Cardiac fibroblast (primary cell): ENCODE results near the gene EDIL3.

Experiments used
- DNase-seq, 2 donors: peaks; one replicate each; pipeline versions ENCODE4 v3.0.0 to v3.0.0-alpha.2; 2010; ENCODE audit warnings: low read depth in 2 of 2
- H3K4me3 ChIP-seq, 2 donors: replicated peaks in 1 of 2; 1 replicate in 1 of 2; 2 replicates in 1 of 2; pipeline ENCODE4 v1.5.1; 2011; ENCODE audit warnings: low read depth in 2 of 2, low read length in 2 of 2, mild to moderate bottlenecking in 2 of 2, moderate library complexity in 1 of 2
- TF ChIP-seq, protein P1 (sequence below): IDR thresholded peaks from one replicate; pipeline ENCODE4 v1.5.1; 2011; ENCODE audit warnings: low read depth, mild to moderate bottlenecking, low read length, inconsistent platforms

EDIL3 gene

DNA sequence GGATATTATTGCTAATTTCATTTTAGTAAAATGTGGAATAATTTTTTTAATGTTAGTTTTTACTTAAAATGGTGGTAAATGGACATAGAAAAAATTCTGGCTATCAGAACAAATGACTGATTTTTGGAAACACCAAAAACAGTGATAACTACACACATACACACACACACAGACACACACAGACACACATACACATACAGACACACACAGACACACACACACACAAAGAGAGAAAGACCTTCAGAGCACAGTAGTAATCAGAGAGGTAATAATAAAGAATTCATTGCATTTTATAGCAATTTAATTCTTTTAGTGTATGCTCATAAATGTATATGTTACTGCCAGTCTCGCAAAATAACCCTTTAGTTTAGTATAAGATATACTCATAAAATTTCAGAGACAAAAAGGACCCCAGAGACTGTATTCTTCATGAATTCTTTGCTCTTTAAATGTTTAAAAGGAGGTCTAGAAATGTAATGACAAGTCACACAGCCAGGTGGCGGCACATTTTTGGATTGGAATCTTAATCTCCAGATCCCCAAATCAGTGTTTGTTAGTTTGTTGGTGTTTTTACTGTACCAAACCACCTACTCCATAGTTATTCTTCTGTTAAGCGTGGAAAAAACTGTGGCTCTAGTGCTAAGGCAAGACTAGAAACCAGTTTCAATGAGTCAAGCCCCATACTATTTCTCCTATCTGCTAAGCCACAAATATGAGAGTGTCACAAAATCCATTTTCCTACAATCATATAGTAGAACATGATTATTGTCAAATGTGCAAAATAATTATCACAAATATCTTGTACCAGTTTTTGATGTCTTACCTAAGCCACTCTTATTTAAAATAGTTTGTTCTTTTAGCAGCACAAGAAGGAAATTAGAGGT, 109.9 kb downstream of the EDIL3 start:
- peak; percentile 61 to 65 for DNase-seq
- TF ChIP-seq, protein P1, sequence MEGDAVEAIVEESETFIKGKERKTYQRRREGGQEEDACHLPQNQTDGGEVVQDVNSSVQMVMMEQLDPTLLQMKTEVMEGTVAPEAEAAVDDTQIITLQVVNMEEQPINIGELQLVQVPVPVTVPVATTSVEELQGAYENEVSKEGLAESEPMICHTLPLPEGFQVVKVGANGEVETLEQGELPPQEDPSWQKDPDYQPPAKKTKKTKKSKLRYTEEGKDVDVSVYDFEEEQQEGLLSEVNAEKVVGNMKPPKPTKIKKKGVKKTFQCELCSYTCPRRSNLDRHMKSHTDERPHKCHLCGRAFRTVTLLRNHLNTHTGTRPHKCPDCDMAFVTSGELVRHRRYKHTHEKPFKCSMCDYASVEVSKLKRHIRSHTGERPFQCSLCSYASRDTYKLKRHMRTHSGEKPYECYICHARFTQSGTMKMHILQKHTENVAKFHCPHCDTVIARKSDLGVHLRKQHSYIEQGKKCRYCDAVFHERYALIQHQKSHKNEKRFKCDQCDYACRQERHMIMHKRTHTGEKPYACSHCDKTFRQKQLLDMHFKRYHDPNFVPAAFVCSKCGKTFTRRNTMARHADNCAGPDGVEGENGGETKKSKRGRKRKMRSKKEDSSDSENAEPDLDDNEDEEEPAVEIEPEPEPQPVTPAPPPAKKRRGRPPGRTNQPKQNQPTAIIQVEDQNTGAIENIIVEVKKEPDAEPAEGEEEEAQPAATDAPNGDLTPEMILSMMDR, result peak; percentile 57
- no peak overlapping the region for H3K4me3 ChIP-seq

DNA sequence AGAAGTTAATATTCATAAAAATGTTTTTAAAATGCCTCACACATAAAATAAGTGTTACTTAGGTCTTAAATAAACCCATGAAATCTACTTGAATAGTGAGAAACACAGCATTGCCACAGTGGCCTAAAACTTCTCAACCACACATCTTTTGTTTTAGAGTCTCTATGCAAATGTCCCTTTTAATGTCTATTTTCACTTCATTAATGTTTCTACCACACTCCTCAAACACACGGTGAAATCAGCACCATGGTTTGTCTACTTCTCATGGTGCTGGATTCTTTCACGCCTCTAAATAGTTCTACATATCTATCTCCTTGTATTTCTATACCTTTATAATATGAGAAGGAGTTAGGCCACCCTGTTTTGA, 111.2 kb downstream of the EDIL3 start:
- no peak overlapping the region for H3K4me3 ChIP-seq
- DNase-seq, result no peak
- TF ChIP-seq, protein P1, result no peak

DNA sequence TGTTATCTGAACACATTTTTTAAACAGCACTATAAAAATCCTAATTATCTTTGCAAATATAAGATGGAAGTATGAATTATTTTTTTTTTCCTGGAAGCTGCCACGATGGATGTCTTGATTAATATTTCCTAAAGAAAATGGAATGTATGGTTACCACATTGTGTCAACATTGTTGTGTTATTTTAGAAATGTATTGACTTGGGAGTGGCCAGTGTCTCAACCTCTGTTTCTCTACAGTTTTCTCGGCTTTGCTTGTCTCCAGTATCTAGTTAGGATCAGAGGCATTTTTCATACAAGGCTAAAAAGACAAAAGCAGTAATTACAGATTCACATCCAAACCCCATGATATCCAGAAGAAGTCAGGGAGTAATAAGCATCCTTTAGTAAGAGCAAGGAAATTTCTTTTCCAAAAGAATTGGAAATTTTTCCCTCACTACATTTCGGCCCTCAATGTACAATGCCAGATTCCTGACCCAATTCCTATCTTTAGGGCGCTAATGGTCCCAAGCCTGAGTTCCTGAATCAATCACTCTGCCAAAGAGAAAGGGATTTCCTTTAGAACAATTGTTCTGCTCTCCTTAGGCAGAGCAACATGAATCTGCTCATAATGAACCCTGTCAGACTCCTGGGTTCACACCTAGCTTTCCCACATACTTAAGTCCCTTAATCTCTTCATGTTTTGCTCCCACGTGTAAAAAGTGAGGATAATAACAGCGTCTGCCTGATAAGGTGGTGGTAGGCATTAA, 111.7 kb downstream of the EDIL3 start:
- TF ChIP-seq, protein P1, result no peak
- H3K4me3 ChIP-seq, result no peak overlapping the region
- peak; percentile 9 to 39 for DNase-seq

DNA sequence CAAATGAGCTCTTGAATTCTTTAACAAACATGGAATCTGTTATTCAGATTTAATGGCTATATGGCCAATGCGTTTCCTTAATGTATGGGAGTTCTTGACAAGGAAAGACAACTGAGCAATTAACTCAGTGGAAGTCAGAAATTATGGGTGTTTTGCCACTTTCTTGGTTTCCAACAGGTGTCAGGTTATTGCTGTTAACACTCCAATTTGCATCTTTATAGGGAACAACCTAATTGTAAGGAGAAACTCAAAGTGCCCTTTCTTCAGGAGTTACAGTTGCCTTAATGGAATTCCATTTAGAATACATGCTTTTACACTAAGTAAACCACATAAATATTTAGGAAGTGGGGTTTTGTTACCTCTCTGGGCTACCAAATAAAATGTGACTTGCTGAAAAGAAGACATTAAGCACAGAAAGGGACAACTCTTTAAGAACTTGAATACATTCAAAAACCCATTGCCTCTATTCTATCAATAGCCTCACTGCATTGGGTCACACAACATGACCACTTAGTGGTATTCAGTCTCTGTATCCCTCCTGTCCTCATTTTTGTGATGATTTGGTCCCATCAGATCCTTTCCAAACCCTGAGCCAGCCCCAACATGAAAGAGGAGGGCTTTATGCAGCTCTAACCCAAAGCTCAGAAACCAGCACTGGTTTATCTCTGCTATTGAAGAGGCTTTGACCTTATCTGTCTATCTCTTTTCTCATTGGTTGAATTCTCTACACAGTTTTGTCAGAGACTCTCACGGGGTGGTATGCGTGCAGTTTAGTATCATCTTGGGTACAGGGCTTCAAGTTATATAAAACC, 118.7 kb downstream of the EDIL3 start:
- DNase-seq, result no peak
- no peak overlapping the region for H3K4me3 ChIP-seq
- TF ChIP-seq, protein P1, result no peak

DNA sequence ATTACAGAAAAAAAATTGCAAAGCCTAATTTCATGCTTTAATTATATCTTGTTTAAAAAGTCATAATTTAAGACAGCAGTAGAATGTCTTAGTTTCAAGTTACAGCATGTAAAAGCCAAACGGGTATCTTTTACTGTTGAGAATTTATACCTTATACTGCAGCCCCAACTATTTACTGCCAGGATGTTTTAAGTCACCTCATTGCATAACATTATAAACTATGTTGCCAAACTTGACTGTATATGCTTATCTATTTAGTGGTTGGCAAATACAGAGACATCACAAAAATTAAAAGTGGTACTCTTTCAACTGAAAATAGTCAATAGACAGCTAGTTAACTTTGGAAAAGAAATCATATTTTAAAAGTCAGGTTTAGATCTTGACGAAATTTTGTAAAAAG, 119.5 kb downstream of the EDIL3 start:
- TF ChIP-seq, protein P1, result no peak
- no peak for DNase-seq
- H3K4me3 ChIP-seq, result no peak overlapping the region

DNA sequence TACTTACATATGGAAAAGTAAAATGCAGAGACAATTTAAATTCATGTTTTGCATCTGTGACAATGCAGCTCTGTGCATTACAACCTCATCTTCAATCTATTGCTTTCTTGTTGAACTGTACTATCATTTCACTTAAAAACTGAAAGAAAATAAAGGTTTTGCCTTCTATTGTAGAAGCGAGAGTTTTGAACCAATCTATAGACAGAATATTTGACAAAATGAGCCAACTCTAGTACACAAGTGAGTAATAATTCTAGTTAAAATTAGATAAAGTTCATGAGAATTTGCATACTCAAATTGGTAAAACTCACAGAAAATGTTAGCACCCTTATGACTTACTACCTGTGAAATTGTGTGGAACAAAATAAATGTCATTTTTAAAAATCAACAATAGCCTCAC, 123.7 kb downstream of the EDIL3 start:
- DNase-seq, result no peak
- TF ChIP-seq, protein P1, result no peak
- no peak overlapping the region for H3K4me3 ChIP-seq
